ENCODE measurements around the gene LEMD3. TPM values are rescaled to one million over a fixed set of nuclear protein-coding genes. Genes with fewer than 3 reads are reported as not detected.

LEMD3 gene
- polyA plus RNA-seq, 1 experiment = 4.7 TPM

GRCh38 chr12:65139389-65139788, 30.0 kb upstream of the LEMD3 start:
- TF ChIP-seq CTCF (IDR thresholded peaks at IDR 0.05; ENCODE audit: insufficient read depth, low read depth, low read length) = no peak
- H3K27me3 ChIP-seq (ENCODE audit: control insufficient read depth, insufficient read depth, low read length) = peaks cover 12% of the 10 kb centered on the region
- DNase-seq (ENCODE audit: low read depth) = no peak
- H3K4me3 ChIP-seq (ENCODE audit: low read depth, low read length) = no peak overlapping the region
- H3K36me3 ChIP-seq (ENCODE audit: control insufficient read depth, insufficient read depth, low read length) = no peaks in the 10 kb centered on the region
- CTCF ChIA-PET = interaction anchor here (0.6 to 1.1 kb wide), 3 partner anchors 15 to 1704 kb away, joined by 3 to 5 read pairs (median 3); no protein-coding TSS in a partner anchor
- POLR2A ChIA-PET = no interaction called here

GRCh38 chr12:65140738-65141137, 28.6 kb upstream of the LEMD3 start:
- ChIA-PET POLR2A (no interaction called here), CTCF (interaction anchor here (1.1 kb wide), 1 partner anchor 14 kb away, joined by 3 read pairs; no protein-coding TSS in a partner anchor)
- no peak for TF ChIP-seq CTCF (IDR thresholded peaks at IDR 0.05; ENCODE audit: insufficient read depth, low read depth, low read length)
- H3K4me3 ChIP-seq (ENCODE audit: low read depth, low read length) = no peak overlapping the region
- no peak for DNase-seq (ENCODE audit: low read depth)
- H3K36me3 ChIP-seq (ENCODE audit: control insufficient read depth, insufficient read depth, low read length) = no peaks in the 10 kb centered on the region
- H3K27me3 ChIP-seq (ENCODE audit: control insufficient read depth, insufficient read depth, low read length) = peaks cover 10% of the 10 kb centered on the region

- ChIA-PET CTCF (no interaction called here), POLR2A (no interaction called here)
- no peaks in the 10 kb centered on the region for H3K36me3 ChIP-seq (ENCODE audit: control insufficient read depth, insufficient read depth, low read length)
- TF ChIP-seq CTCF (IDR thresholded peaks at IDR 0.05; ENCODE audit: insufficient read depth, low read depth, low read length) = no peak
- no peak overlapping the region for H3K4me3 ChIP-seq (ENCODE audit: low read depth, low read length)
- DNase-seq (ENCODE audit: low read depth) = no peak
- peaks cover 6% of the 10 kb centered on the region for H3K27me3 ChIP-seq (ENCODE audit: control insufficient read depth, insufficient read depth, low read length)
Observed at GRCh38 chr12:65147312-65147905, 22.0 kb upstream of the LEMD3 start.

GRCh38 chr12:65152012-65152411, 17.4 kb upstream of the LEMD3 start:
- Histone ChIP-seq H3K36me3 (ENCODE audit: control insufficient read depth, insufficient read depth, low read length) (no peaks in the 10 kb centered on the region), H3K4me3 (ENCODE audit: low read depth, low read length) (no peak overlapping the region), H3K27me3 (ENCODE audit: control insufficient read depth, insufficient read depth, low read length) (peaks cover 2% of the 10 kb centered on the region)
- ChIA-PET POLR2A (no interaction called here), CTCF (no interaction called here)
- no peak for TF ChIP-seq CTCF (IDR thresholded peaks at IDR 0.05; ENCODE audit: insufficient read depth, low read depth, low read length)
- DNase-seq (ENCODE audit: low read depth) = no peak

GRCh38 chr12:65152596-65152995, 16.8 kb upstream of the LEMD3 start:
- TF ChIP-seq CTCF (IDR thresholded peaks at IDR 0.05; ENCODE audit: insufficient read depth, low read depth, low read length) = no peak
- peaks cover 2% of the 10 kb centered on the region for H3K27me3 ChIP-seq (ENCODE audit: control insufficient read depth, insufficient read depth, low read length)
- ChIA-PET CTCF (no interaction called here), POLR2A (no interaction called here)
- no peak overlapping the region for H3K4me3 ChIP-seq (ENCODE audit: low read depth, low read length)
- H3K36me3 ChIP-seq (ENCODE audit: control insufficient read depth, insufficient read depth, low read length) = no peaks in the 10 kb centered on the region
- DNase-seq (ENCODE audit: low read depth) = no peak

Data from BJ (cell line).